Effector CD8-positive, alpha-beta T cell (primary cell): ENCODE results near the gene GLDN.
"Not testable (repeated sequence)": the region's sequence is repeated elsewhere in the genome, so short reads cannot be mapped to it uniquely, and the experiment has no call there.

ENCODE experiments used
- DNase-seq: peaks from one replicate; lab custom pipeline; 2025; lab: John Stamatoyannopoulos, UW

Gene GLDN

DNA sequence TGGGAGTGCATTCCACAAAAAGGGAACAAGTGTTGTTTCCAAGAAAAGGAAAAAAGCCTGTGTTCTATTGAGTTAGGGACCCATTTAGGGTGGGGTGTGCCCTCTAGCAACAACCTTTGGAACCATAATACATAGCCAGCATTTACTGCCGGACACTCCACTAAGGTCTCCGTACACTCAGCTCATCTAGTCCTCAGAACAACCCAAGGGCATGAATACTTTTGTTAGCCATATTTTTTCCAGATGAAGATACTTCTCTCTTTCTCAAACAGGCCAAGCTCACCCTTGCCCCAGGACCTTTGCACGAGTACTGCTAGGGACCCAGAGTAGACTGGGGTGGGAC is 46.2 kb downstream of the GLDN start:
- no peak for DNase-seq

GRCh38 chr15:51388726-51389125 is 47.3 kb downstream of the GLDN start:
- no peak for DNase-seq

DNA sequence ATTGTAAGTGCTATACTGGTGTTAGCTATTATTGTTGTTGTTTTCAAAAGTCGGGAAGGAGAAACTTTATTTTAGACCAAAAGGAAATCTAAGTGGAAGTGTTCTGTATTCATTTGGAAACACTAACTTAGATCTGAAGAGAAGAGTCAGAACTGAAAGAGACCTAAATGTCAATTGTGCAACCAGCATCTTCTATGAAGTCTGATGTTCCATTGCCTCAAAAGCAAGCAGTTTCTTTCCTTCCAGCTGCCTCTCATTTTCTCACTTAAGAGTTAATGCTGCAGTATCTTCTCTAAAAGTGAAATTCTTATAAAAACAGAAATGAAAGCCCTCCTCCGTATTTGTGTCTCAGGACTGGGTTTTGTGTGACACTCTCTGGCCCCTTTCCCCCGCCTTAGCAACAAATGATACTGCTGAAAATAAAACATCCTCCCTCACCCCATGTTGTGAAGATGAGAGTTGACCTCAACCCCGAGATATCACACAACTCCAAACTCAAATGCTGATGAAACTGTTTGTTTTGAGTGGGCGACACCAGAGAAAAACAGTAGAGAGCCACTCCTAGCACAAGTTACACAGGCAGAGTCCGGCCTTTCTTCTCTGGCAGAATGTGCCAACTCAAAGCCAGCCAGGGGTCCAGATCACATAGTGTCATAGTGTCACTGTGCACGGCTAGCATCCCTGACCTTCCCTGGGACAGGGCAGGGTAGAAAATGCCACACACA is 48.9 kb downstream of the GLDN start:
- no peak for DNase-seq

- DNase-seq: no peak
Measured at GRCh38 chr15:51390966-51391422, 49.5 kb downstream of the GLDN start.

DNA sequence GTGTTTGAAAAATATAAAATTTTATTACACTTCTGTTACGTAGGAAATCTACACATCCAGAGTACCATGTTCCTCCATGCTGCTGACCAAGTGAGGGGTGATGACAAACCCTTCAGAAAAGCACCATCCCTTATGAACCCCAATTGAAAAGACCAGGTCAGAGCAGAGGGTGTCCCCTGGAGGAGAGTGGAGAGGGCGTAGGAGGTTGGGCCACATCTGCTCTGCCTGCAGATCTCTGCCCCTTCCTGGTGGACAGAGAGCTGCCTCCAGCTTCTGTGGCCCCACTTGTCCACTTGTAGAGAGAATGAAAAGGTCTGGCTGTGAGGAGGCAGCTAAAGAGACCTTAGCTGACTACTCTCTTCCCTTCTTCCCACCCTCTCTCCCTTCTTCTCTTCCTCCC is 55.5 kb downstream of the GLDN start:
- no peak for DNase-seq

- no peak for DNase-seq
Measured at GRCh38 chr15:51398626-51399025, 57.2 kb downstream of the GLDN start.

GRCh38 chr15:51401051-51401780 is 59.8 kb downstream of the GLDN start:
- DNase-seq: no peak

- no peak for DNase-seq
Measured at GRCh38 chr15:51401872-51402517, 60.5 kb downstream of the GLDN start.

DNA sequence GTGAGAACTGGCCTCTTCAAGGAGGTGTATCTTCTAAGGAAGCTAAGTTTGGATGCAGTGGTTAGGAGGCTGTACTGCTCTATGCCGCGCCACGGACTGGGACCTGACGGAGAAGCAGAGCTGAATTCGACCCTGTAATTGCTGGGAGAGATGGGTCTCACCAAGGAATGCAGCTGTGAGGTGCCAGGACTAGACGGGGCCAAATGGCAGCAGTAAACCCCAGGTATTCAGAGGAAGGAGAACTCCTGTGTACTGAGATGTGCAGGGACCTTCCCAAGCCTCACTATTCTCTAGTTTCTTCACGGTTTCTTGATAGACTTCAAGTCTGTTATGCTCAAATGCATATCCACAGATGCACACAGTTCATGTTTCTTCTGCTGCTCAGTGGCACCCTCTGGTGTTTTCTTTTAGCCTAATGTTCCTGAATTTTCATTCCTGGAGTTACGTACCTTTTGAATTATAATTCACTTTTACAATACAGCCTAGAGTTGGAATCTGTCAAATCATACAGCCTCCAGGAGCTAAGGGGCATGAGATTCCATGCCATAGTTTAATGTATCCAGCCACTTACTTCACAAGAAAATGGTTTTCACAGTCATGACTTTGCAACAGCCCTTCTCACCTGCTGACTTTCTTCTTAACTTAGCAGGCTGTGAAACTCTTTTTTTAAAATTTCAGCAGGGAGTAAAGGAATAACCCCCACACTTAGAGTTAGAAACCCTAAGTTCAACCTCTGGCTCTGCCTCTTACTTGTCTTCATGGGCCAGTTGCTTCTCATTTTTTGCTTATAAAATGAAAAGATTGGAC is 61.8 kb downstream of the GLDN start:
- DNase-seq: no peak

- DNase-seq: no peak
Measured at GRCh38 chr15:51403946-51404695, 62.7 kb downstream of the GLDN start.

DNA sequence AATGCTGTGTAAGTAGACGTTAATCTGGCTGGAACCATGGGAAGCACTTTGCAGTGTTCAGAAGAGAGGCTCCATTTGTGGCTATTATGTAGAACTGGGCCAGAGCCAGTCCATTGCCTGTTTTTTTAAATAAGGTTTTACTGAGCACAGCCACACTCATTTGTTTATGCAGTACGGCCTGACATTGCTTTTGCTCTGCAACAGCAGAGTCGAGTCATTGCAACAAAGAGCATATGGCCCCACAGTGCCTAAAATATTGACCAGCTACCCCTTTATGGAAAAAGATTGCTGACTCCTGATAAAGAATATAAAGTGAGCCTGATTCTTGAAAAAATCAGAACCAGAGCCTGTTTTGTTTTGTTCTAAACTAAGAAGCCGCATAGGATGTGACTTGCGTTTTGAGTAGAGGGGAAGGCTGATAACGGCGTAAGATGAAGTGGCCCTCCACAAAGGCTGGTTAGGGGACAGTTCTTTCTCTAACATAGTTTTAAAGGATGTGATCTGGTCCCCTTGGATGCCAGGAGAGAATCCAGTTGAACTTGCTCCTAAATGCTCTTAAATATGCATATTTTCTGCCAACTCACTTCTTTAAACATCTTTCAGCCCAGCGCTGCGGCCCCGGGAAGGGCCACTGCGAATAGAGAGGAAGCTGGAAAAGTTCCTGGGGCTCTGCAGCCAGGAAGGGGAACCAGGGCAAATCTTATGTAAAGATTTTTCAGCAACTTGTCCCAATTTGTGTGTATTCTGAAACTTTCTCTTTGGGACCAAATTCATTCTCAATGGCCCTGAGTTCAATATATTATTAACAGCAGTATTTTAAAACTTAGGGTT is 64.5 kb downstream of the GLDN start:
- DNase-seq: no peak

- no peak for DNase-seq
Measured at GRCh38 chr15:51414256-51414860, 72.9 kb downstream of the GLDN start.

GRCh38 chr15:51416129-51416528 is 74.7 kb downstream of the GLDN start:
- no peak for DNase-seq

DNA sequence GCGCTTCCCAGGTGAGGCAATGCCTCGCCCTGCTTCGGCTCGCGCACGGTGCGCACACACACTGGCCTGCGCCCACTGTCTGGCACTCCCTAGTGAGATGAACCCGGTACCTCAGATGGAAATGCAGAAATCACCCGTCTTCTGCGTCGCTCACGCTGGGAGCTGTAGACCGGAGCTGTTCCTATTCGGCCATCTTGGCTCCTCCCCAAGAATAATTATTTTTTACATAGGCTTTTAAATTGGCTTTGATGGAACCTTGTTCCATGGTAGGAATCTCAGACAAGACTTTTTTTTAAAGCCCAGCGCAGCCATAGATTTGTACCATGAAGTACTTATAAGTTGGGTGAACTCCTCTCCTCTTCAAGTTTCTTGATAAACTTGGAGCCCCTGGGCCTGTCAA is 81.6 kb downstream of the GLDN start:
- DNase-seq: not testable (repeated sequence)

DNA sequence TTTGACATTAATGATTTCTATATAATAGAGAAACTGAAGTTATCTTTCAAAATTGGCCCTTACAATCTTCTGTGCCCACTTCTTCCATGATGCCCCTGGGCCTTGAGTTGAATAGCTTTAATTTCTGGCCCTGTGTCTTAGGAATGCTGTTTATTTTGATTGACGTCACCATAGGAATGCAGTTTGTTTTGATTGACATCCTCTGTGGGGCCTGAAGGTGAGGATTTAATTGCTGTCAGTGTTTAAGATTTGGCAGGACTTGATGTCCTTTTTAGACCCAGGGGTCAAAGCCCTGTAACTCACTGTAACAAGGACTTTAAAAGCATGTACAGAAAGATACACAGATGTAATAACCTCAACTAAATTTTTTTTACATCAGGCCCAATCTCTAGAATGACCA is 83.3 kb downstream of the GLDN start:
- DNase-seq: no peak

- no peak for DNase-seq
Measured at GRCh38 chr15:51425517-51426040, 84.1 kb downstream of the GLDN start.

DNA sequence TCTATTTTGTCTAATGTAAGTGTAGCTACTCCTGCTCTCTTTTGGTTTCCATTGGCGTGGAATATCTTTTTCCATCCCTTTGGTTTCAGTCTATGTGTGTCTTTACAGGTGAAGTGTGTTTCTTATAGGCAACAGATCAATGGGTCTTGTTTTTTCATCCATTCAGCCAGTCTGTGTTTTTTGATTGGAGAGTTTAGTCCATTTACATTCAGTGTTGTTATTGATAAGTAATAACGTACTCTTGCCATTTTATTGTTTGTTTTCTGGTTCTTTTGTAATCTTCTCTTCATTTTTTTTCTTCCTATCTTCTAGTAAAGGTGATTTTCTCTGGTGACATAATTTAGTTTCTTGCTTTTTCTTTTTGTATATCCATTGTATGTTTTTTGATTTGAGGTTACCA is 97.1 kb downstream of the GLDN start:
- DNase-seq: no peak

GRCh38 chr15:51443282-51443914 is 101.9 kb downstream of the GLDN start:
- no peak for DNase-seq

GRCh38 chr15:51444112-51444511 is 102.7 kb downstream of the GLDN start:
- no peak for DNase-seq
